ENCODE measurements around the gene C17orf113.

GRCh38 chr17:42010898-42011516 lies 39.4 kb downstream of the C17orf113 start:
- TF ChIP-seq POLR2AphosphoS5 (IDR thresholded peaks at IDR 0.05; ENCODE audit: low read depth, low read length) (no peak), TAF1 (IDR thresholded peaks at IDR 0.05; ENCODE audit: borderline replicate concordance, insufficient read depth, low read length) (no peak), SIN3A (IDR thresholded peaks at IDR 0.05; ENCODE audit: borderline replicate concordance, insufficient read depth, low read length) (no peak), REST (IDR thresholded peaks at IDR 0.05; ENCODE audit: insufficient read depth in 1 of 2, low read depth in 2 of 2, low read length in 2 of 2) (no peak), FOXP2 (optimal IDR thresholded peaks at IDR 0.05; ENCODE audit: borderline replicate concordance, extremely low read depth, extremely low read length, insufficient read depth) (no peak)

Measured in PFSK-1 (cell line).